ENCODE measurements around the gene CHD9. TPM values are rescaled to one million over a fixed set of nuclear protein-coding genes. Genes with fewer than 3 reads are reported as not detected.

The CHD9 gene
- total RNA-seq, 2 donors from 2014 or later, result 38.1 to 58.7 TPM

- no peak for ATAC-seq
- no peaks in the 10 kb centered on the region for H3K27me3 ChIP-seq
- peak overlapping the region; percentile 9 to 20 for H3K4me3 ChIP-seq
- H3K4me1 ChIP-seq, result peaks cover 24% of the 10 kb centered on the region
- H3K27ac ChIP-seq, result peak overlapping the region; percentile 94 to 97 (median 96)
- no peaks in the 10 kb centered on the region for H3K9me3 ChIP-seq
- peak in 1 of 4 donors; percentile 12 for DNase-seq
- H3K36me3 ChIP-seq (replicated peaks in 1 of 2; ENCODE audit: insufficient read depth in 1 of 2, low read depth in 2 of 2), result no peaks in the 10 kb centered on the region
- no peak for TF ChIP-seq POLR2A (IDR thresholded peaks at IDR 0.05)
- peak in 1 of 7 experiments; percentile 5 for TF ChIP-seq CTCF (IDR thresholded peaks at IDR 0.05)
- 11 to 13% methylated on average over 22 to 25 of the region's 25 CpGs for WGBS, 2 donors
- intact Hi-C loops (cut with DNase I), result no loop called here
Observed at GRCh38 chr16:53129281-53130158, 74.7 kb downstream of the CHD9 start.

GRCh38 chr16:53130159-53131049 lies 75.6 kb downstream of the CHD9 start:
- intact Hi-C loops (cut with DNase I), result no loop called here
- peak overlapping the region; percentile 9 to 39 for H3K4me3 ChIP-seq

GRCh38 chr16:53131050-53131362 lies 76.2 kb downstream of the CHD9 start:
- TF ChIP-seq CTCF (IDR thresholded peaks at IDR 0.05) (no peak), POLR2A (IDR thresholded peaks at IDR 0.05) (no peak)
- Histone ChIP-seq H3K27ac (peak overlapping the region; percentile 94 to 97 (median 96)), H3K27me3 (no peaks in the 10 kb centered on the region), H3K9me3 (no peaks in the 10 kb centered on the region), H3K4me1 (peaks cover 24% of the 10 kb centered on the region), H3K36me3 (replicated peaks in 1 of 2; ENCODE audit: insufficient read depth in 1 of 2, low read depth in 2 of 2) (no peaks in the 10 kb centered on the region), H3K4me3 (peak overlapping the region in 1 of 2 donors; percentile 39)
- peak; percentile 0 for ATAC-seq
- intact Hi-C loops (cut with DNase I), result no loop called here
- DNase-seq, result no peak
- 1% methylated on average over 31 of the region's 46 CpGs; no CpG with 5 or more reads in 1 of the 2 donors for WGBS, 2 donors

More at GRCh38 chr16:53130159-53131049, 75.6 kb downstream of the CHD9 start:
- H3K27me3 ChIP-seq, result no peaks in the 10 kb centered on the region
- H3K9me3 ChIP-seq, result no peaks in the 10 kb centered on the region
- peak overlapping the region; percentile 94 to 97 (median 96) for H3K27ac ChIP-seq
- TF ChIP-seq CTCF (IDR thresholded peaks at IDR 0.05) (peak; percentile 25 to 98 (median 77)), POLR2A (IDR thresholded peaks at IDR 0.05) (peak; percentile 43 to 78 (median 64))
- 1% methylated on average over 95 of the region's 115 CpGs; no CpG with 5 or more reads in 1 of the 2 donors for WGBS, 2 donors
- peak; percentile 96 to 97 (median 96) for DNase-seq
- peaks cover 24% of the 10 kb centered on the region for H3K4me1 ChIP-seq
- peak; percentile 88 for ATAC-seq
- no peaks in the 10 kb centered on the region for H3K36me3 ChIP-seq (replicated peaks in 1 of 2; ENCODE audit: insufficient read depth in 1 of 2, low read depth in 2 of 2)

GRCh38 chr16:53131363-53132071 lies 76.7 kb downstream of the CHD9 start:
- intact Hi-C loops (cut with DNase I), result no loop called here
- ATAC-seq (peak; percentile 13), DNase-seq (peak; percentile 63 to 72 (median 67))
- Histone ChIP-seq H3K27ac (peak overlapping the region; percentile 94 to 97 (median 96)), H3K9me3 (no peaks in the 10 kb centered on the region), H3K27me3 (no peaks in the 10 kb centered on the region), H3K4me3 (peak overlapping the region; percentile 38 to 68), H3K36me3 (replicated peaks in 1 of 2; ENCODE audit: insufficient read depth in 1 of 2, low read depth in 2 of 2) (no peaks in the 10 kb centered on the region), H3K4me1 (peaks cover 24% of the 10 kb centered on the region)
- WGBS, 2 donors, result 0 to 1% methylated on average over 24 to 73 of the region's 77 CpGs
- TF ChIP-seq CTCF (IDR thresholded peaks at IDR 0.05), result no peak
- TF ChIP-seq POLR2A (IDR thresholded peaks at IDR 0.05), result peak; percentile 50 to 71 (median 52)
